GM12891 (cell line): ENCODE data around the gene CNKSR2.

Experiments
- DNase-seq: peaks from one replicate; pipeline ENCODE4 v3.0.0; 2011; ENCODE audit warnings: low spot score; ENCODE audit not compliant: insufficient read length
- FAIRE-seq: peaks from 2 replicates; lab custom pipeline; 2011; peaks lifted over from hg19 to GRCh38; lab: Jason Lieb, UNC
- PAX5 ChIP-seq: IDR thresholded peaks from 2 replicates; pipeline ENCODE4 v1.6.1; 2011; ENCODE audit warnings: low read length, moderate library complexity, mild to moderate bottlenecking; ENCODE audit not compliant: insufficient read depth, severe bottlenecking
- POLR2A ChIP-seq: IDR thresholded peaks from 2 replicates; pipeline ENCODE4 v1.6.1; 2011; ENCODE audit warnings: low read depth, low read length, control low read depth
- POLR2AphosphoS5 ChIP-seq: IDR thresholded peaks from 2 replicates; pipeline ENCODE4 v1.6.1; 2011; ENCODE audit warnings: low read depth, low read length, control low read depth
- POU2F2 ChIP-seq: IDR thresholded peaks from 2 replicates; pipeline ENCODE4 v1.6.1; 2011; ENCODE audit warnings: low read depth, mild to moderate bottlenecking, control low read depth, low read length, moderate library complexity
- SPI1 ChIP-seq: IDR thresholded peaks from 2 replicates; pipeline ENCODE4 v1.6.1; 2011; ENCODE audit warnings: low read depth, low read length, control low read depth
- TAF1 ChIP-seq: IDR thresholded peaks from 2 replicates; pipeline ENCODE4 v1.6.1; 2011; ENCODE audit warnings: low read depth, low read length, control low read depth

The CNKSR2 gene

GRCh38 chrX:21639775-21640174 is 265.6 kb downstream of the CNKSR2 start:
- TF ChIP-seq SPI1 (no peak), POLR2A (no peak), TAF1 (no peak), POLR2AphosphoS5 (no peak), POU2F2 (no peak), PAX5 (no peak)
- no peak for FAIRE-seq
- no peak for DNase-seq

- DNase-seq: no peak
- no peak for FAIRE-seq
- no peak for TF ChIP-seq POLR2A
- no peak for TF ChIP-seq TAF1
- no peak for TF ChIP-seq POLR2AphosphoS5
- TF ChIP-seq SPI1: no peak
- TF ChIP-seq POU2F2: no peak
- TF ChIP-seq PAX5: no peak
These were observed 271.2 kb downstream of the CNKSR2 start for GRCh38 chrX:21645431-21645830.

GRCh38 chrX:21645886-21646285 is 271.7 kb downstream of the CNKSR2 start:
- no peak for FAIRE-seq
- DNase-seq: no peak
- TF ChIP-seq POLR2A (no peak), TAF1 (no peak), POLR2AphosphoS5 (no peak), SPI1 (no peak), POU2F2 (no peak), PAX5 (no peak)

- TF ChIP-seq POLR2A: no peak
- TF ChIP-seq POU2F2: no peak
- no peak for TF ChIP-seq TAF1
- no peak for TF ChIP-seq PAX5
- no peak for TF ChIP-seq SPI1
- TF ChIP-seq POLR2AphosphoS5: no peak
- FAIRE-seq (peak; percentile 38), DNase-seq (no peak)
These were observed 281.8 kb downstream of the CNKSR2 start for GRCh38 chrX:21655901-21656586.

GRCh38 chrX:21656587-21657317 is 282.5 kb downstream of the CNKSR2 start:
- peak; percentile 68 for FAIRE-seq
- DNase-seq: no peak

GRCh38 chrX:21657318-21658151 is 283.3 kb downstream of the CNKSR2 start:
- TF ChIP-seq SPI1 (no peak), PAX5 (no peak), POLR2A (no peak), POU2F2 (no peak), POLR2AphosphoS5 (no peak), TAF1 (no peak)
- DNase-seq (no peak), FAIRE-seq (no peak)

More at GRCh38 chrX:21656587-21657317, 282.5 kb downstream of the CNKSR2 start:
- no peak for TF ChIP-seq PAX5
- TF ChIP-seq SPI1: no peak
- no peak for TF ChIP-seq POU2F2
- TF ChIP-seq POLR2AphosphoS5: no peak
- TF ChIP-seq POLR2A: no peak
- no peak for TF ChIP-seq TAF1

- FAIRE-seq: no peak
- no peak for DNase-seq
- TF ChIP-seq SPI1: no peak
These were observed 284.0 kb downstream of the CNKSR2 start, which contains the start of gene KLHL34 for GRCh38 chrX:21658152-21658737. KLHL34 (minus strand) TSS chrX:21658330; CDS start chrX:21657788, 542 bp downstream.

GRCh38 chrX:21658746-21659145 is 284.5 kb downstream of the CNKSR2 start:
- no peak for FAIRE-seq
- TF ChIP-seq TAF1 (no peak), SPI1 (no peak), POLR2AphosphoS5 (no peak), POU2F2 (no peak), POLR2A (no peak), PAX5 (no peak)
- no peak for DNase-seq

GRCh38 chrX:21659320-21659719 is 285.1 kb downstream of the CNKSR2 start:
- DNase-seq (no peak), FAIRE-seq (no peak)
- TF ChIP-seq PAX5 (no peak), POLR2A (no peak), TAF1 (no peak), POLR2AphosphoS5 (no peak), POU2F2 (no peak), SPI1 (no peak)

GRCh38 chrX:21660156-21660555 is 285.9 kb downstream of the CNKSR2 start:
- FAIRE-seq (no peak), DNase-seq (no peak)
- TF ChIP-seq SPI1 (no peak), POLR2AphosphoS5 (no peak), POLR2A (no peak), POU2F2 (no peak)
